HepG2 (cell line): ENCODE data around the gene ATXN7L2. TPM values are rescaled to one million over a fixed set of nuclear protein-coding genes. Genes with fewer than 3 reads are reported as not detected.

Experiments used
- CBX5 ChIP-seq: sonication (generic); formaldehyde crosslinking; IDR thresholded peaks from 2 replicates; pipeline ENCODE4 v1.4.0; 2020; ENCODE audit warnings: missing genetic modification reagents, borderline replicate concordance
- CREB1 ChIP-seq, 2 experiments: fragments of 450-650 bp in 1 of 2; IDR thresholded peaks; 2 replicates each; pipeline ENCODE4 v1.6.1; 2016 to 2017; ENCODE audit warnings: control low read depth in 1 of 2, mild to moderate bottlenecking in 1 of 2, missing compliant biosample characterization in 1 of 2, missing genetic modification characterization in 1 of 2
- HNRNPL ChIP-seq: fragments of 200-400 bp; formaldehyde crosslinking; IDR thresholded peaks from 2 replicates; pipeline ENCODE4 v1.6.1; 2017; ENCODE audit warnings: mild to moderate bottlenecking, low read depth, low read length
- HNRNPLL ChIP-seq: fragments of 200-400 bp; formaldehyde crosslinking; IDR thresholded peaks from 2 replicates; pipeline ENCODE4 v1.6.1; 2017; ENCODE audit warnings: mild to moderate bottlenecking, low read depth, low read length; ENCODE audit not compliant: poor library complexity, severe bottlenecking
- KMT2A ChIP-seq: sonication (generic); formaldehyde crosslinking; IDR thresholded peaks from 2 replicates; pipeline ENCODE4 v1.4.0; 2020; ENCODE audit warnings: missing genetic modification reagents
- NFKB2 ChIP-seq: sonication (generic); formaldehyde crosslinking; IDR thresholded peaks from 2 replicates; pipeline ENCODE4 v1.4.0; 2020; ENCODE audit warnings: missing genetic modification reagents, borderline replicate concordance
- RNF2 ChIP-seq: fragments of 450-650 bp; conservative IDR thresholded peaks from 2 replicates; pipeline ENCODE4 v1.6.1; 2016; ENCODE audit warnings: low read depth
- ZBTB3 ChIP-seq: sonication (generic); formaldehyde crosslinking; IDR thresholded peaks from 2 replicates; pipeline ENCODE4 v1.4.0; 2020; ENCODE audit warnings: low read depth, mild to moderate bottlenecking, moderate library complexity, missing genetic modification reagents, borderline replicate concordance
- ZNF331 ChIP-seq: sonication (generic); formaldehyde crosslinking; IDR thresholded peaks from 2 replicates; pipeline ENCODE4 v1.4.0; 2020; ENCODE audit warnings: missing genetic modification reagents
- ZNF451 ChIP-seq: sonication (generic); formaldehyde crosslinking; IDR thresholded peaks from 2 replicates; pipeline ENCODE4 v1.5.0; 2020; ENCODE audit warnings: mild to moderate bottlenecking, missing genetic modification reagents
- ZNF564 ChIP-seq: sonication (generic); formaldehyde crosslinking; IDR thresholded peaks from 2 replicates; pipeline ENCODE4 v1.8.1; 2023; ENCODE audit warnings: mild to moderate bottlenecking, missing genetic modification reagents
- polyA plus RNA-seq, 8 experiments: library from polyadenylated mRNA; depleted of rRNA in 3 of 8; stranded (reverse) in 7 of 8; unstranded in 1 of 8; fragments of >200 nt; fragmentation: Illumina TruSeq in 4 of 8; extraction: Trizol in 4 of 8; gene quantifications; 2 replicates each; pipeline versions ENCODE4 v1.2.1 to v1.2.3, GENCODE V29; 2011 to 2016; ENCODE audit warnings: low read depth in 4 of 8, missing spikeins in 1 of 8, mixed read lengths in 1 of 8; ENCODE audit not compliant: insufficient read depth in 1 of 8
- total RNA-seq, 5 experiments: library from RNA; depleted of rRNA; stranded (reverse); fragments of >200 nt; fragmentation: Illumina TruSeq; extraction: Trizol; gene quantifications; 2 replicates each; pipeline ENCODE4 v1.2.3, GENCODE V29; 2016; ENCODE audit warnings: low read depth in 1 of 5
- TF ChIP-seq, protein P1 (sequence below): sonication (generic); formaldehyde crosslinking; IDR thresholded peaks from 2 replicates; pipeline ENCODE4 v1.5.1; 2020; ENCODE audit warnings: missing genetic modification reagents, mild to moderate bottlenecking, borderline replicate concordance
- TF ChIP-seq, protein P2 (sequence below): sonication (generic); formaldehyde crosslinking; IDR thresholded peaks from 2 replicates; pipeline ENCODE4 v1.4.0; 2020; ENCODE audit warnings: mild to moderate bottlenecking, missing genetic modification reagents
- TF ChIP-seq, protein P3 (sequence below): sonication (generic); formaldehyde crosslinking; IDR thresholded peaks from 2 replicates; pipeline ENCODE4 v1.4.0; 2020; ENCODE audit warnings: missing genetic modification reagents
- TF ChIP-seq, protein P4 (sequence below): sonication (generic); formaldehyde crosslinking; IDR thresholded peaks from 2 replicates; pipeline ENCODE4 v1.5.0; 2020; ENCODE audit warnings: missing genetic modification reagents
- TF ChIP-seq, protein P5 (sequence below): sonication (generic); formaldehyde crosslinking; IDR thresholded peaks from 2 replicates; pipeline ENCODE4 v1.9.0; 2021; ENCODE audit warnings: missing genetic modification reagents, borderline replicate concordance

Gene ATXN7L2
- total and polyA plus RNA-seq, 2 of the 13 experiments (the other 11 are each of a cell fraction or from before 2014, with no cell fraction given) = 2.7 to 2.8 TPM

DNA sequence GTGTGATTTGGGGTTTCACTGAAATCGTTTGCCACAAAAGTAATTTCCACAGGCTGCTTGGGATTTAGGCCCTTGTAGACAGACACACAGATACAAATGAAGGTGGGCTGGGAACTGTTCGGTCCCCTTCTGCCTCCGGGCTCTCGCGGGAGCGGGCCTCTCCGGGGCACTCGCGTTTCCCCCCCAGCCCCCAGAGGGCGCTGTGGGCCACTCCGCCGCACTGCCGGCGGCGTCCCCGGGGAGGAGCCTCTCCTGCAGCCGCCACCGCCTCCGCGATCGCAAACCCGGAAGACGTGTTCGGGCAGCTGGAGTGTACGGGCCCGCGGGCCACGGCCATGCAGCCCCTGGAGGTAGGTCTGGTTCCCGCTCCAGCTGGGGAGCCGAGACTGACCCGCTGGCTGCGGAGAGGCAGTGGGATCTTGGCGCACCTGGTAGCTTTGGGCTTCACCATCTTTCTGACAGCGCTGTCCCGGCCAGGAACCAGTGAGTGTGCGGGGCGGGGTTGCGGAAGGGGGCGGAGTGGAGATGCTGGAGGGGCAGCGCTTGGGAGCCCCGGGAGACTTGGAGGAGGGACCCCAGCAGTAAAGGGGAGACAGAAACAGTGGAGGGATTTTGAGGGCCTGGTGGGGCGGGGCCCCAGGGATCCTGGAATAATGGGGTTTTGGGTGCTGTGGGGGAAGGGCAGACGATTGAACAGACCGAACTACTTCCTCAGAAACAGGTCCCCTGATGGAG is 10.3 kb downstream of the ATXN7L2 start, which contains the start of gene CYB561D1 (continued):
- TF ChIP-seq ZNF331 (peak; percentile 72; the same call in 1 of the 2 replicates), ZNF451 (CRISPR knock-in tag) (no peak; the same call in 1 of the 2 replicates), NFKB2 (CRISPR knock-in tag) (peak; percentile 69; the same call in 1 of the 2 replicates), HNRNPLL (peak; percentile 86), CREB1 (IDR thresholded peaks at IDR 0.05) (no peak), CREB1 (CRISPR knock-in tag; IDR thresholded peaks at IDR 0.05) (no peak), HNRNPL (no peak), ZBTB3 (CRISPR knock-in tag) (no peak), RNF2 (no peak), ZNF564 (CRISPR knock-in tag) (no peak), CBX5 (CRISPR knock-in tag) (peak; percentile 78; the same call in 1 of the 2 replicates), KMT2A (peak; percentile 64; the same call in 1 of the 2 replicates)
- TF ChIP-seq, protein P1, sequence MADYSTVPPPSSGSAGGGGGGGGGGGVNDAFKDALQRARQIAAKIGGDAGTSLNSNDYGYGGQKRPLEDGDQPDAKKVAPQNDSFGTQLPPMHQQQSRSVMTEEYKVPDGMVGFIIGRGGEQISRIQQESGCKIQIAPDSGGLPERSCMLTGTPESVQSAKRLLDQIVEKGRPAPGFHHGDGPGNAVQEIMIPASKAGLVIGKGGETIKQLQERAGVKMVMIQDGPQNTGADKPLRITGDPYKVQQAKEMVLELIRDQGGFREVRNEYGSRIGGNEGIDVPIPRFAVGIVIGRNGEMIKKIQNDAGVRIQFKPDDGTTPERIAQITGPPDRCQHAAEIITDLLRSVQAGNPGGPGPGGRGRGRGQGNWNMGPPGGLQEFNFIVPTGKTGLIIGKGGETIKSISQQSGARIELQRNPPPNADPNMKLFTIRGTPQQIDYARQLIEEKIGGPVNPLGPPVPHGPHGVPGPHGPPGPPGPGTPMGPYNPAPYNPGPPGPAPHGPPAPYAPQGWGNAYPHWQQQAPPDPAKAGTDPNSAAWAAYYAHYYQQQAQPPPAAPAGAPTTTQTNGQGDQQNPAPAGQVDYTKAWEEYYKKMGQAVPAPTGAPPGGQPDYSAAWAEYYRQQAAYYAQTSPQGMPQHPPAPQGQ (CRISPR knock-in tag) = 0 out of 2 replicates have a peak, but pooled peaks have one; percentile 70
- TF ChIP-seq, protein P2, sequence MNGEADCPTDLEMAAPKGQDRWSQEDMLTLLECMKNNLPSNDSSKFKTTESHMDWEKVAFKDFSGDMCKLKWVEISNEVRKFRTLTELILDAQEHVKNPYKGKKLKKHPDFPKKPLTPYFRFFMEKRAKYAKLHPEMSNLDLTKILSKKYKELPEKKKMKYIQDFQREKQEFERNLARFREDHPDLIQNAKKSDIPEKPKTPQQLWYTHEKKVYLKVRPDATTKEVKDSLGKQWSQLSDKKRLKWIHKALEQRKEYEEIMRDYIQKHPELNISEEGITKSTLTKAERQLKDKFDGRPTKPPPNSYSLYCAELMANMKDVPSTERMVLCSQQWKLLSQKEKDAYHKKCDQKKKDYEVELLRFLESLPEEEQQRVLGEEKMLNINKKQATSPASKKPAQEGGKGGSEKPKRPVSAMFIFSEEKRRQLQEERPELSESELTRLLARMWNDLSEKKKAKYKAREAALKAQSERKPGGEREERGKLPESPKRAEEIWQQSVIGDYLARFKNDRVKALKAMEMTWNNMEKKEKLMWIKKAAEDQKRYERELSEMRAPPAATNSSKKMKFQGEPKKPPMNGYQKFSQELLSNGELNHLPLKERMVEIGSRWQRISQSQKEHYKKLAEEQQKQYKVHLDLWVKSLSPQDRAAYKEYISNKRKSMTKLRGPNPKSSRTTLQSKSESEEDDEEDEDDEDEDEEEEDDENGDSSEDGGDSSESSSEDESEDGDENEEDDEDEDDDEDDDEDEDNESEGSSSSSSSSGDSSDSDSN (CRISPR knock-in tag) = peak; percentile 97
- TF ChIP-seq, protein P3, sequence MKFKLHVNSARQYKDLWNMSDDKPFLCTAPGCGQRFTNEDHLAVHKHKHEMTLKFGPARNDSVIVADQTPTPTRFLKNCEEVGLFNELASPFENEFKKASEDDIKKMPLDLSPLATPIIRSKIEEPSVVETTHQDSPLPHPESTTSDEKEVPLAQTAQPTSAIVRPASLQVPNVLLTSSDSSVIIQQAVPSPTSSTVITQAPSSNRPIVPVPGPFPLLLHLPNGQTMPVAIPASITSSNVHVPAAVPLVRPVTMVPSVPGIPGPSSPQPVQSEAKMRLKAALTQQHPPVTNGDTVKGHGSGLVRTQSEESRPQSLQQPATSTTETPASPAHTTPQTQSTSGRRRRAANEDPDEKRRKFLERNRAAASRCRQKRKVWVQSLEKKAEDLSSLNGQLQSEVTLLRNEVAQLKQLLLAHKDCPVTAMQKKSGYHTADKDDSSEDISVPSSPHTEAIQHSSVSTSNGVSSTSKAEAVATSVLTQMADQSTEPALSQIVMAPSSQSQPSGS (CRISPR knock-in tag) = peak; percentile 47; the same call in 1 of the 2 replicates
- TF ChIP-seq, protein P4, sequence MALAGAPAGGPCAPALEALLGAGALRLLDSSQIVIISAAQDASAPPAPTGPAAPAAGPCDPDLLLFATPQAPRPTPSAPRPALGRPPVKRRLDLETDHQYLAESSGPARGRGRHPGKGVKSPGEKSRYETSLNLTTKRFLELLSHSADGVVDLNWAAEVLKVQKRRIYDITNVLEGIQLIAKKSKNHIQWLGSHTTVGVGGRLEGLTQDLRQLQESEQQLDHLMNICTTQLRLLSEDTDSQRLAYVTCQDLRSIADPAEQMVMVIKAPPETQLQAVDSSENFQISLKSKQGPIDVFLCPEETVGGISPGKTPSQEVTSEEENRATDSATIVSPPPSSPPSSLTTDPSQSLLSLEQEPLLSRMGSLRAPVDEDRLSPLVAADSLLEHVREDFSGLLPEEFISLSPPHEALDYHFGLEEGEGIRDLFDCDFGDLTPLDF (CRISPR knock-in tag) = no peak
- TF ChIP-seq, protein P5, sequence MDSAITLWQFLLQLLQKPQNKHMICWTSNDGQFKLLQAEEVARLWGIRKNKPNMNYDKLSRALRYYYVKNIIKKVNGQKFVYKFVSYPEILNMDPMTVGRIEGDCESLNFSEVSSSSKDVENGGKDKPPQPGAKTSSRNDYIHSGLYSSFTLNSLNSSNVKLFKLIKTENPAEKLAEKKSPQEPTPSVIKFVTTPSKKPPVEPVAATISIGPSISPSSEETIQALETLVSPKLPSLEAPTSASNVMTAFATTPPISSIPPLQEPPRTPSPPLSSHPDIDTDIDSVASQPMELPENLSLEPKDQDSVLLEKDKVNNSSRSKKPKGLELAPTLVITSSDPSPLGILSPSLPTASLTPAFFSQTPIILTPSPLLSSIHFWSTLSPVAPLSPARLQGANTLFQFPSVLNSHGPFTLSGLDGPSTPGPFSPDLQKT (CRISPR knock-in tag) = no peak
